Cerebellar nuclear complex (tissue), 1 donor: Measurements from ENCODE around the gene NBR1.
A peak's percentile ranks its signal among the peaks of the same experiment; 100 is the strongest.
"Not testable (repeated sequence)": the region's sequence is repeated elsewhere in the genome, so short reads cannot be mapped to it uniquely, and the experiment has no call there.

Source experiments
- DNase-seq, 2 experiments: peaks; one replicate each; lab custom pipeline; 2025; lab: John Stamatoyannopoulos, UW

NBR1 gene

DNA sequence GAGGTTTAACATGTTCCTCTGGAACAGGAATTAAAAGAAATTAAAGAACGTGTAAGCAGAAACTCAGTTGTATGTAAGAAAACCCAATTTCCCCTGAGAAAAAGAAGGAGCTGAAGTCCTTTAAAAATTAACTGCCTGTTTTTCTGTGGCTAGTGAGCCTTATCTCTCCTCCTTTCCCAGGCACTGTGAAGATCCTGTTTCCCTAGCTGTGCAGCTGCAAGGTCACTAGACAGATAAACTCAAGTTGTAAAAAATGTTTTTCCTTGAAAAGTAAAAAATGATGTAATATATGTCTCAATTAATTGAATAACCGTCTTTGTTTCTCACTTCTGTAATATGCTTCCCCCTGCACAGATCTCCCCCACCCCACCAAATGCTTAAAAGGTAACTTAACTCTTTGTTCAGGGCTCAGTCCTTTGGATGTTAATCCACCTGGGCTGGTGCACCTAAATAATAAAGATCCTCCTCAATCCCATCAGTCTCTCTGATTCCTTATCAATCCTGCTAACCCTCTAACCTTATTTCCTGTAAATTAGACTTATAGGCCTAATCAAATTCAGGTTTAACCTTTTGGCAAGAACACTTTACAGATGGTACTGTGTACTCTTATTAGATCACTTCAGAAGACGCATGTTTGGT lies 17.7 kb upstream of the NBR1 start:
- not testable (repeated sequence) for DNase-seq

- DNase-seq: no peak
Measured at GRCh38 chr17:43155666-43156065, 15.3 kb upstream of the NBR1 start.

DNA sequence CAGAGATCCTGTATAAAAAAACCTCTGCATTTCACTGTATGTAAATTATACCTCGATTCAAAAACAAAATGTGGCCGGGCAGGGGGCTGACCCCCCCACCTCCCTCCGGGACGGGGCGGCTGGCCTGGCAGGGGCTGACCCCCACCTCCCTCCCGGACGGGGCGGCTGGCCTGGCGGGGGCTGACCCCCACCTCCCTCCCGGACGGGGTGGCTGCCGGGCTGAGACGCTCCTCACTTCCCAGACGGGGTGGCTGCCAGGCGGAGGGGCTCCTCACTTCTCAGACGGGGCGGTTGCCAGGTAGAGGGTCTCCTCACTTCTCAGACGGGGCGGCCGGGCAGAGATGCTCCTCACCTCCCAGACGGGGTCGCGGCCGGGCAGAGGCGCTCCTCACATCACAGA lies 11.8 kb upstream of the NBR1 start:
- not testable (repeated sequence) for DNase-seq

- DNase-seq: not testable (repeated sequence)
Measured at GRCh38 chr17:43159957-43160356, 11.1 kb upstream of the NBR1 start.

DNA sequence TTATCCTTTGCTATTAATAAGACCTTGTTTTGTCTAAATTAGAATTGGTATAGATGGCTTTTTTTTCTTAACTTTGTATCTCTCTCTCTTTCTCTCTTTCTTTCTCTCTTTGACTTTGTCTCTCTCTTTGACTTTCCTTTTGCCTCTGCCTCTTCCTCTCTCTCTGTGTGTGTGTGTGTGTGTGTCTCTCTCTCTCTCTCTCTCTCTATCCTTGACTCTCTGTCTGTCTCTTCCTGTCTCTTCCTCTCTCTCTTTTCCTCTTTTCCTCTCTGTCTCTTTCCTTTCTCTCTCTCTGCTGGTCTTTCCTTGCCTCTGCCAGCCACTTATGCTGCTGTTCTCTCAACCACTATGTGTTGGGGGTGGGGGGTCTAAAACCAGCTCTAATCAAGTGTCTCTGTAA lies 5.0 kb upstream of the NBR1 start:
- DNase-seq: not testable (repeated sequence)

GRCh38 chr17:43169561-43170139 lies 1.4 kb upstream of the NBR1 start:
- DNase-seq: peak in 1 of 2 experiments; percentile 3

DNA sequence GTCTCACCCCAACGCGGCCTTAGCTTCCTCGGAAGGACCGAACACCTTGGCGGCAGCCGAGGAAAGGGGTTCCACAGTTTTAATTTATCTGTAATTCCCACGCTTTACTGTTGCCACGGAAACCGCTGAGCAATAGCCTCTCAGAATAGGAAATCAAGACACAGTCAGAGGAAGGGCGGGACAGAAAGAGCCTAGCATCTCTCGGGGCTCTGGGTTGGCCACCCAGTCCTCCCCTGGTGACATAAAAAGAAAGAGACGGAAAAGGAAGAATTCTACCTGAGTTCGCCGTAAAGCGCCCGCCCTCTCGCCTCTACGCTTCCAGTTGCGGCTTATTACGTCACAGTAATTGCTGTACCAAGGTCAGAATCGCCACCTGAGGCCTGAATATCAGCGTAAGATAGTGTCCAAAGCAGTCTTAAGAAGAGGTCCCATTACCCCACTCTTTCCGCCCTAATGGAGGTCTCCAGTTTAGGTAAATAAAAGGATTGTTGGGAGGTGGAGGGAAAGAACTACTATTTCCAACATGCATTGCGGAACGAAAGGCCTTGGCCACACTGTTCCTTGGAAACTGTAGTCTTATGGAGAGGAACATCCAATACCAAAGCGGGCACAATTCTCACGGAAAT lies 761 bp upstream of the NBR1 start:
- peak; percentile 84 to 88 for DNase-seq

DNA sequence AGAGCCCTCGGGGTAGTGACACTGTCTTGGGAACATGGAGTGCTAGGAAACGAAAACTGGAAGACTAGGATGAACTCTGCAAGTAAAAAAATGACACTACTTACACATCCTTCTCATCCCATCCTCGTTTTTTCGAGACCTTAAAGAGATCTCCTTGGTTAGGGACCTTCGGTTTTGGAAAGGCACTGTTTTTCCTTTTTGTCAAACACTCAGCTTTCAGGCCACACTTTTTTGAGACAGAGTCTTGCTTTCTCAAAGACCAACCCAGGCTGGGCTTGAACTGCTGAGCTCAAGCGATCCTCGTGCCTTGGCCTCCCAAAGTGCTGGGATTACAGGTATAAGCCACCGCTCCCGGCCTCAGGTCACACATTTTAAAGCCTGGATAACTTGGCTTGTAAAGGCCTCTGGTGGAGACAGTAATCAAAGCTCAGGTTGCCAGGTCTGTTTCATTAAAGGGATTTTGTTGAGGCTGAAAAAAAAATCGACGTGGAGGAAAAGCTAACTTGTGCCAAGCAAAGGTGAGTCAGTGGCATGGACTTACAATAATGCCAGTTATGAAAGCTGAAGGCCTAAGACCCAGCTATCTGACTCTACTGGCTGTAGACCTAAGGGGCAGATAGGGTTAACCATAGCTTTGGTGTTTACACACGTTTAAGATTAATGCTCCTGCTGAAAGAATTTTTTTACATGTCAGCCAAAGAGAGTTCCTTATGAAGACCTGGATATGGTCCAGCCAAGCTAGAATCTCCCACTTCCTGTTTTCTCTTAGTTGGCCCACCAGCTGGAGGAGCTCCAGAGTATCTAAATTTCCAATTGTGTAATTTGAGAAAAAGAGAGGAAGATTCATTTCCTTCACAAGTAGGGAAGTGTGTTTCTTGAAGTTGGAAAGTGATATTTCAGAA lies 823 bp downstream of the NBR1 start:
- no peak for DNase-seq

DNA sequence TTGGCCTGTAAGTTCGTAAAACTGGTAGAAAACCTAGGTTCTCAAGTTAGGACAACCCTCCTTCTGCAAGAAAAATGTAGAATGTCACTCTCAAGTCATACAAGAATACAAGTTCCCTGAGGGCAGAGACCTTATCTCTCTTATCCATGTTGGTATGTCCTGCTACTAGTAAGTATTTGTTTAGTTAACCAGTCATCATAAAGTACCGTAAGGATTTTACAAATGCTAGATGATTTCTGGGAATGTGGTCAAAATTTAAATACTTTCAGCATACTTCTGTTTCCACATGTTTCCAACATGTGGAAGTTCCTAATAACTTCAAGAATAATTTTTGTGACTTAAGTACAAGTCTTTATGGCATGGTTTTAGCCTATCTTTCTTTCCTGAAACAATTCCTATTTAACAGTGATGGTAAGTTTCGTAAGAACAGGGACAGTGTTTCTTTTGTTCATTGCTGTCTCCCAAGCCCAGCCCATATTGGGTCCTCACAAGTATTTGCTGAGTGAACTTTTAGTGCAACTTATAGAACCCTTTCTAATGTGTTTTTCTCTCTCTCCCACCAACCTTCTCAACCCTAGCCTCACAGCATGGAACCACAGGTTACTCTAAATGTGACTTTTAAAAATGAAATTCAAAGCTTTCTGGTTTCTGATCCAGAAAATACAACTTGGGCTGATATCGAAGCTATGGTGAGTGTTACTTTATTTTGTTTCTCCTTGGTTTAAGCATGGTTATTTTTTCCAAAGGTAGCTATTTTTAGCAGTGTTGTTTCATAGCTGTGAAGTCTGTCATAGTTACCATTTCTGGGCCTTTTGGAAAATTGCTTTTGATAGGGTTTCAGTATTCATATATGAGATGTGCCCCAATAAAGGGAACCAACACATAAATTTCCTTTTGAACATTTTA lies 4.5 kb downstream of the NBR1 start:
- DNase-seq: no peak

DNA sequence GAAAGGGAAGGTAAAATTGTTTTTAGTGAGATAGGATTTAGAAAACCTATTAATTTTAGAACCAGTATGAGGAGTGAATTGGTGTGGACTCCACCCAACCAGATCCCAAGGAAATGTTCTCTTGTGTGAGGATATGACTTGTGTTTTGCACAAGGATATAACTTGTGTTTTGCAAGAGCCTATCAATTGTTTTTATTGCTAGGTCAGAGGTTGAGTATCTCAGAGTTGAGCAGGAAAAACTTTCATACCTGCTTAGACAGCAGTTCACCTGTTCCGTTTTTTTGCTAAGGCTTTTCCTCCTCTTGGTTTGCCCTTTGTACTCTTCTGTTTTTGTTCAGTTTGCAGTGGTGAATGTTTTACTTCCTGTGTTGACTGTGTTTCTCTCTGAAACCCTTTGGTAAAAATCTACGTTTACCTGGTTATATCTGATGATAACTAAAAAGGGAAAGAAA lies 5.1 kb downstream of the NBR1 start:
- DNase-seq: no peak

DNA sequence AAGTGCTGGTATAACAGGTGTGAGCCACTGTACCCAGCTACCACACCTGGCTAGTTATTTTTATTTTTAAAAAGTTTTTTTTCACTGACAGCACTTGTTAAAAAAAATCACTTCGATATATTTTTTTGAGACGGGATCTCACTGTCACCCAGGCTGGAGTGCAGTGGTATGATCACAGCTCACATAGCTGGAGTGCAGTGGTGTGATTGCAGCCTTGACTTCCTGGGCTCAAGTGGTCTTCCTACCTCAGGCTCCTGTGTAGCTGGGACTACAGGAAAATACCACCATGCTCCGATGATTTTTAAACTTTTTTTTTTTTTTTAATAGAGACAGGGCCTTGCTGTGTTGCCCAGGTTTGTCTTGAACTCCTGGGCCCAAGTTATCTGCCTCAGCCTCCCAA lies 12.9 kb downstream of the NBR1 start:
- no peak for DNase-seq

GRCh38 chr17:43186656-43187055 lies 15.6 kb downstream of the NBR1 start:
- DNase-seq: not testable (repeated sequence)

- DNase-seq: no peak
Measured at GRCh38 chr17:43193251-43193650, 22.2 kb downstream of the NBR1 start.

- no peak for DNase-seq
Measured at GRCh38 chr17:43199633-43200032, 28.6 kb downstream of the NBR1 start.

- DNase-seq: no peak
Measured at GRCh38 chr17:43200127-43200526, 29.1 kb downstream of the NBR1 start.

DNA sequence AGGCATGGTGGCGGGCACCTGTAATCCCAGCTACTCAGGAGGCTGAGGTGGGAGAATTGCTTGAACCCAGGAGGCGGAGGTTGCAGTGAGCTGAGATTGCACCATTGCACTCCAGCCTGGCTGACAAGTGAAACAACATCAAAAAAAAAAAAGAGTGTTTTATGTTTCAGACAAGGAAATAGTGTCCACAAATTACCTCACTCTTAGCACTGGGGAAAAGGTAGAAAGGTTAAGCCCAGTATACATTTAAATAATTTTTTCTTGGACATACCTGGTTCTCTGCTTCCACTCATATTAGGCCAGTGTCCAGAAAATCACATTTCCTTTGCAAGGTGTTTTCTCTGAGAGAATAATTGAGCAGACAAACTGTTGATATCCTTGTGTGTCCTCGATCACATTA lies 32.0 kb downstream of the NBR1 start:
- DNase-seq: not testable (repeated sequence)

- no peak for DNase-seq
Measured at GRCh38 chr17:43210576-43210975, 39.6 kb downstream of the NBR1 start.

- DNase-seq: no peak
Measured at GRCh38 chr17:43211123-43211479, 40.1 kb downstream of the NBR1 start.

DNA sequence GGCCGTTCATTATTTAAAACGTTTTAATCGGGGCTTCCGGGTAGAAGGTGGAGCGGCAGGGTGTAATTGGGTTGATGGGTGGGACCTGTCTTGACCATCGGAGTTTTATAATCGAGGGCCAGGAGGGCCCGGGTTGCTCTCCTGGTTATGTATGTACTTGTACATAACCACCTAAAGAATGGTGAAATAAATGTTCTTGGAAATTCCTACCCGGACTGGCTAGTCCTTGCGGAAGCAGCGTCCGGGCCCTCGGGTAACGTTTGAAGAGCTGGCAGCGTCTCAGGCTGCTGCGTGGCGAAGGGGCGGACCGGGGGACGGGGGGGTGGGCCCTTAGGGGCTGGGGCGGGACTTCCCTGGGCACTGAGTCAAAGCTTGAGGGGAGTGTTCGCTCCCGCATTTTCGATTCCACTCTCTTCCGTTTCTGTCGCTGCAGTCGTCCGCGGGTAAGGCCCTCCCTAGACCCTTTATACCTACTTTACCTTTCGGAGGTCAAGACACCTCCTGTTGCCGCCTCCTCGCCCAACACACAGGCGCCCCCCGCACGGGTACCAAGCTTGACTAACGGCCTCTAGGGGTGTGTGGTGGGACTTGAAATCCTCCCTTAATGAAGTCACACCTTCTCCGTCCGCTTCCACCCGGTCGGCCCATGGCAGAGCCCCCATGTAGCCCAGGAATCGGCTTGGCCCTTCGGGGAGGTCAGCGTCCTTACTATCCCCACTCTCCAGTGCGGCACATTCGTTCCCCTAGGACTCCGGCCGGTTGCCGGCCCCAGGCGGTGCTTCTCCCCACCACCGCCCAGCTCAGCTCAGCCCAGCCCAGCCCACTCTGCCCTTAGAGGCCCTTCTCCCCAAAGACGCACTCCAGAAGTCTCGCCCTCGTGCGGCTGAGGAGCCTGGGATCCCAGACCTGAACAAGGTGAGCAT lies 40.7 kb downstream of the NBR1 start, which contains the start of gene TMEM106A:
Gene TMEM106A, plus strand, starts transcription at position 396 of the 923 bp plus-strand sequence. CDS start 1,167 bp downstream, outside the sequence.
- no peak for DNase-seq
